GM06990 (cell line): Measurements from ENCODE around the gene ELMO2.

Source experiments
- DNase-seq: peaks from one replicate; pipeline ENCODE4 v3.0.0-alpha.2; 2011; ENCODE audit not compliant: insufficient read length; ENCODE audit errors: extremely low read depth
- H3K27me3 ChIP-seq: replicated peaks from 2 replicates; pipeline ENCODE4 v1.6.0; 2011; ENCODE audit warnings: low read length; ENCODE audit not compliant: control insufficient read depth, insufficient read depth
- H3K36me3 ChIP-seq: 2 replicates; pipeline ENCODE4 v1.5.1; 2011; ENCODE audit warnings: low read length; ENCODE audit not compliant: control insufficient read depth, insufficient read depth
- H3K4me3 ChIP-seq: replicated peaks from 2 replicates; pipeline ENCODE4 v1.5.1; 2011; ENCODE audit warnings: low read depth, mild to moderate bottlenecking, control low read depth, low read length
- TF ChIP-seq, protein P1 (sequence below): IDR thresholded peaks from 2 replicates; pipeline ENCODE4 v1.5.1; 2011; ENCODE audit warnings: low read length, control low read depth, mild to moderate bottlenecking, inconsistent platforms; ENCODE audit not compliant: insufficient read depth, poor library complexity, severe bottlenecking

Gene ELMO2

DNA sequence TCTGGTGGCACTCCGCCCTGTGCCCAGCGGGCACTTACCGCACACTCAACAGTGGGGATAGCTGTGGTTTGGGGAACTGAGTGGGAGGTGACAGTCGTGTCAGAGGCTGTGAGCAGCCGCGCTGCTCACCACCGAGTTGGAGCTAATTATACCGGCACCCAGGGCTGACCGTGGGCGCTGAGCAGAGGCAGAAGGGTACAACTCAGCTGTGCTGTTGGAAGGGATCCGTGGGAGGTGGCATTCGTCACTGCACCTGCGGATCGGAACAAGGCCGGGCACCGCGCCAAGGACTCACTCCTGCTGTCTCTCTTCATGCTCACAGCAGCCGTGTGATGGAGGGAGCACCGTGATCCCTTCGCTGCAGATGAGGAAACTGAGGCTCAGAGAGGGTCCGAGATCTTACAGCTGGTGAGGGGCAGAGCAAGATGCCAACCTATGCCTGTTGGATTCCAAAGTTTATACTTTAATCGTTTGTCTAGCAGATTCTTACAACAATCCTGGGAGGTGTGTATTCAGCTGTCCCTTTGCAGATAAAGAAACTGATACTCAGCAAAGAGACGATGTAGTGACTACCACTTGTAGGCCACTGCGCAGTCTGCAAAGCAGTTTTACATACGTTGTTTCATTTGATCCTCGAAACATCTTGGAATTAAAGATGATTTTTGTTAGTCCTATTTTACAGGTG, 713 bp upstream of the ELMO2 start:
- DNase-seq: peak; percentile 71
- TF ChIP-seq, protein P1, sequence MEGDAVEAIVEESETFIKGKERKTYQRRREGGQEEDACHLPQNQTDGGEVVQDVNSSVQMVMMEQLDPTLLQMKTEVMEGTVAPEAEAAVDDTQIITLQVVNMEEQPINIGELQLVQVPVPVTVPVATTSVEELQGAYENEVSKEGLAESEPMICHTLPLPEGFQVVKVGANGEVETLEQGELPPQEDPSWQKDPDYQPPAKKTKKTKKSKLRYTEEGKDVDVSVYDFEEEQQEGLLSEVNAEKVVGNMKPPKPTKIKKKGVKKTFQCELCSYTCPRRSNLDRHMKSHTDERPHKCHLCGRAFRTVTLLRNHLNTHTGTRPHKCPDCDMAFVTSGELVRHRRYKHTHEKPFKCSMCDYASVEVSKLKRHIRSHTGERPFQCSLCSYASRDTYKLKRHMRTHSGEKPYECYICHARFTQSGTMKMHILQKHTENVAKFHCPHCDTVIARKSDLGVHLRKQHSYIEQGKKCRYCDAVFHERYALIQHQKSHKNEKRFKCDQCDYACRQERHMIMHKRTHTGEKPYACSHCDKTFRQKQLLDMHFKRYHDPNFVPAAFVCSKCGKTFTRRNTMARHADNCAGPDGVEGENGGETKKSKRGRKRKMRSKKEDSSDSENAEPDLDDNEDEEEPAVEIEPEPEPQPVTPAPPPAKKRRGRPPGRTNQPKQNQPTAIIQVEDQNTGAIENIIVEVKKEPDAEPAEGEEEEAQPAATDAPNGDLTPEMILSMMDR: no peak
- no peaks in the 10 kb centered on the region; the same call in 1 of the 2 replicates for H3K36me3 ChIP-seq
- peak overlapping the region; percentile 87 for H3K4me3 ChIP-seq
- H3K27me3 ChIP-seq: no peaks in the 10 kb centered on the region; the same call in 1 of the 2 replicates

DNA sequence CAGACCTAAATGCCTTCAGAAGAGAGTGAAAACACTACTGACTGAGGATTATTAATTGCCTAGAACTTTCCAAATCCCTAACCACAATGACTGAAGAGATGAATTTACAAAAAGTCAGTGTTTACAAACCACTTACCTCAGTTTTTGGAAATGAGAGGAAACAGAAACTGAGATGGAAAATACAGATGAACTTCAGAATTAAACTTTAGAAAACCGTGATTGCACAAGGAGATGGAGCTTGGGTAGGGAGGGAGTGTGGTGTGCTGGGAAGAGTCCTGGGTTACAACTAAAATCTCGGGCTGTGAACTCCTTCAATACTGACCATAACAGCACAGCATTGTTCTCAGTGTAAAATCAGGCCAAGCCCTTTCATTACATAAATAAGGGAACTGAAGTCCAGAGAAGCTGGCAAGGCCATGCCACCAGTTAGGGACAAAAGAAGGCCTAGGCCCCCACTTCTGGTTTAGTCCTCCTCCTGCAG, 4.0 kb downstream of the ELMO2 start:
- Histone ChIP-seq H3K4me3 (no peak overlapping the region), H3K36me3 (peaks cover 2% of the 10 kb centered on the region), H3K27me3 (no peaks in the 10 kb centered on the region)
- DNase-seq: no peak
- TF ChIP-seq, protein P1: no peak

DNA sequence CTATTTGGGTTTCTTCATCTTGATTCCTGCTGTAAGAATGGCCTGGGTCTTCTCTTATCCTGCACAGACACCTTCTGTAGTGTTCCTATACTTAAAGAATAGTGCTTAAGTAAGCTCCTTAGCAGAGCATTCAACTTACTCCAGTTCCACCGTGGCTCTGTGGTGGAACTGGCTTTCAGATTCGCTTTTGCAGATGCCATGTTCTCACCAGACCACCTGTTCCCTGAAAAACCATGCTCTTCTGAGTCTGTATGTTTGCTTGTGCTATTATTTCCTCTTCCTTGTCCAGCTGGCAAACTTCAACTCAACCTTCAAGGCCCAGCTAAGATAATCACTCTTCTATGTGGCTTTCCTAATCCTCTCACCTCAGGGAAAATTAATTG, 4.9 kb downstream of the ELMO2 start:
- no peak overlapping the region for H3K4me3 ChIP-seq
- H3K36me3 ChIP-seq: peaks cover 2% of the 10 kb centered on the region
- TF ChIP-seq, protein P1: no peak
- H3K27me3 ChIP-seq: no peaks in the 10 kb centered on the region
- peak; percentile 23 for DNase-seq

DNA sequence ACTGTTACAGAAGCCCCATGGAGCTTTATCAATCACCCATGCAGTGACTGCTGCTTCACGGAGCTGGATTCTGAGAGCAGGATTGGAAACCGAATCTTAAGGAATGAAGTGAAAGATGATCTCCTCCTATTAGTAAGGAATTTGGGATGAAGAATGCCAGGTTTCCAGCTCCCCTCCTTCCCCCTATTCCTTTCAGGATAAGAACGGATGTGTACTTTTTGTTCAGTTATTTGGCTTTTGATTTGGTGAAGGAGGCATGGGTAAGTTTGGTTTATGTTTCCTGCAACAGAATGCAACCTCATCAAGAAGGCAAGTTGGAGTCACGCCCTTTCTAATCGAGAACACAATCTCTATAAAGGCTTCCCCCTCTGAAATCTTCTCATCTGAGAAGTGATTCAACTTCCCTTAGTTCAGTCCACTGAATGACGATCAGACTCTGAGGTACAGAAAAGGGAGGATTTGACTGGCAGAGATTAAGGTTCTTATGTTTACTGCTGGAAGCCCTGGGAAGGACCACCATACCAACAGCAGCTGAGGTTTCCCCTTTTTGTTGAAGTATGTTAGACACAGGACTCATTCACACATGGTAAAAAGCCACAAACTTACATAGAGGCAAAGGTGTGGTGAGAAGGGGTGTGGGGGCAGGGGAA, 5.5 kb downstream of the ELMO2 start:
- H3K4me3 ChIP-seq: no peak overlapping the region
- DNase-seq: peak; percentile 20

DNA sequence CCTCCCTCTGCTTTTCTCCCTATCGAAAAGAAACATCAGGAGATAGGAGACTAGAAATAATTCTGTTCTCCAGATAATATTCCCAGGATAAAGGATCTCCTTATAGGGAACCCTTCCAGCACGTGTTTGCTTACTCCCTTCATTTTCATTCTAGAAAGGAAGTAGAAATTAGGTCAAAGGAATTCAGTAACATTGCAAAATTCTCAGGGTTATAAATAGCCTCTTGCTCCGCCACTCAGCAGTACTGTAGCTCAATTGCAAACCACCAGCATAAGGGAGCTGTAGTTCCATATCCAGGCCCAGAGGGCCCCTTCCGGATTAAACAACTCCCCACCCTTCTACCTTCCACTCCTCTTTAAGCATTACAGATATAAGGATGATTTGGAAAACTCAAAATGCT, 6.2 kb downstream of the ELMO2 start:
- H3K27me3 ChIP-seq: no peaks in the 10 kb centered on the region
- no peak overlapping the region for H3K4me3 ChIP-seq
- TF ChIP-seq, protein P1: no peak
- H3K36me3 ChIP-seq: peaks cover 2% of the 10 kb centered on the region
- no peak for DNase-seq

More for the DNA sequence above, 5.5 kb downstream of the ELMO2 start:
- TF ChIP-seq, protein P1: no peak
- H3K27me3 ChIP-seq: no peaks in the 10 kb centered on the region
- H3K36me3 ChIP-seq: peaks cover 2% of the 10 kb centered on the region

DNA sequence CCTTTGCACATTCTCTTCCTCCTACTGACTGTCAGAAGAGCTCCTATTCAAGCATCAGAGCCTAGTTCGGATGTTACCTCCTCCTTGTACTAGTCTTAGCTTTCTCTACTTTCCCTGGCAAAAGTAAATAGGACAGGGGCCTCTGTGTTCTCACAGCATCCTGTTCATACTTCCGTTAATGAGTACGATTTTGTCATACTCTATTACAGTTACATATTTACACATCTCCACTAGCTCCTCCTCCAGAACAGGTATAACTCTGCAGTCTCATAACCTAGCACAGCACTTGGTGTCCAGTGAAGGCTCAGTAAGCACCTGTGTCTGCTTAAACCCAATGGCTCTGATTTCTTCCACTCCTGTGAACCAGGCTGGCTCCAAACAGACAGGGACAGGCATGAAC, 7.0 kb downstream of the ELMO2 start:
- no peak overlapping the region for H3K4me3 ChIP-seq
- DNase-seq: no peak
- TF ChIP-seq, protein P1: no peak

More for the DNA sequence above, 7.0 kb downstream of the ELMO2 start:
- H3K36me3 ChIP-seq: peaks cover 2% of the 10 kb centered on the region
- H3K27me3 ChIP-seq: no peaks in the 10 kb centered on the region
